ENCODE data around the gene ZCCHC24. TPM values are rescaled to one million over a fixed set of nuclear protein-coding genes. Genes with fewer than 3 reads are reported as not detected.

The ZCCHC24 gene
- total RNA-seq, 4 donors from 2014 or later = 2.8 to 39.6 (median 9.3) TPM

DNA sequence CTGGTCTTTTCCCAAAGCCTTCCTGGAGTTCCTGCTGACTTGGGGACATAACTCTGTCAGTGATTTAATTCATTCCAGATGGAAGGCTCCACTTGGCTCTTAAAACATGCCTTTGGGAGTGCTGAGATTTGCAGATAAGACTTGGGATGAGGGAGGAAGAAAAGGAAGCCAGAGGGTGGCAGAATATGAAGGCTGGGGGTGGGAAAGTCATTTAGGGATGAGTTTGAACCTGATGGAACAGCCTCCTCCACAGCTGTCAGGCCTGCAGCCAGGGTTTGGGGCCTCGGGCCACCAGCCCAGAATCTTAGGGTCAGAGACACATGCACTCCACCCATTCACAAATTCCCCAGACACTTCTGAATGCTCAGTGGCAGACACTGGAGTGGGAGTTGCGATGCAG, 38.5 kb upstream of the ZCCHC24 start:
- TF ChIP-seq POLR2A (IDR thresholded peaks at IDR 0.05) = no peak
- TF ChIP-seq, protein P1, sequence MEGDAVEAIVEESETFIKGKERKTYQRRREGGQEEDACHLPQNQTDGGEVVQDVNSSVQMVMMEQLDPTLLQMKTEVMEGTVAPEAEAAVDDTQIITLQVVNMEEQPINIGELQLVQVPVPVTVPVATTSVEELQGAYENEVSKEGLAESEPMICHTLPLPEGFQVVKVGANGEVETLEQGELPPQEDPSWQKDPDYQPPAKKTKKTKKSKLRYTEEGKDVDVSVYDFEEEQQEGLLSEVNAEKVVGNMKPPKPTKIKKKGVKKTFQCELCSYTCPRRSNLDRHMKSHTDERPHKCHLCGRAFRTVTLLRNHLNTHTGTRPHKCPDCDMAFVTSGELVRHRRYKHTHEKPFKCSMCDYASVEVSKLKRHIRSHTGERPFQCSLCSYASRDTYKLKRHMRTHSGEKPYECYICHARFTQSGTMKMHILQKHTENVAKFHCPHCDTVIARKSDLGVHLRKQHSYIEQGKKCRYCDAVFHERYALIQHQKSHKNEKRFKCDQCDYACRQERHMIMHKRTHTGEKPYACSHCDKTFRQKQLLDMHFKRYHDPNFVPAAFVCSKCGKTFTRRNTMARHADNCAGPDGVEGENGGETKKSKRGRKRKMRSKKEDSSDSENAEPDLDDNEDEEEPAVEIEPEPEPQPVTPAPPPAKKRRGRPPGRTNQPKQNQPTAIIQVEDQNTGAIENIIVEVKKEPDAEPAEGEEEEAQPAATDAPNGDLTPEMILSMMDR (IDR thresholded peaks at IDR 0.05) = no peak
- DNase-seq = no peak
- no peaks in the 10 kb centered on the region for H3K27me3 ChIP-seq
- H3K4me1 ChIP-seq = no peaks in the 10 kb centered on the region
- no peak overlapping the region for H3K4me3 ChIP-seq
- no peaks in the 10 kb centered on the region for H3K9me3 ChIP-seq
- H3K36me3 ChIP-seq = no peaks in the 10 kb centered on the region
- H3K27ac ChIP-seq = peak overlapping the region in 1 of 4 donors; percentile 38

DNA sequence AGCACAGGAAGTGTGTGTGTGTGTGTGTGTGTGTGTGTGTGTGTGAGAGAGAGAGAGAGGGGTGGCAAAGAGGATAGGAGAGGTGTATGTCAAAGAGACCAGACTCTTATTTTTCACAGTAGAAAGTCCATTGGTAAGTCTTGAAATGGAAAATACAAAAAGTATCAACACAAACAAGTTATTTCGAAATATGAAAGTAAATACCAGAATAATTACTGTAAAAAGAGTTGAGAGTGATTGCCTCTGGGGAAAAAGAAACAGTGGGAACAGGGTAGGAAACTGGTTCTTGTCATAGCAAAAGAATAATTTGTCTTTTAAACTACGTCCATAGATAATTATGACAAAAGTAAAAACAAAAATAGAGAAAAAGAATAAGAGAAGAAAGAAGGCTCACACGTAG, 37.9 kb upstream of the ZCCHC24 start:
- no peak overlapping the region for H3K4me3 ChIP-seq
- no peak for DNase-seq
- H3K4me1 ChIP-seq = no peaks in the 10 kb centered on the region
- no peaks in the 10 kb centered on the region for H3K36me3 ChIP-seq
- peak overlapping the region in 1 of 4 donors; percentile 38 for H3K27ac ChIP-seq
- no peaks in the 10 kb centered on the region for H3K27me3 ChIP-seq
- TF ChIP-seq, protein P1 (IDR thresholded peaks at IDR 0.05) = no peak
- no peak for TF ChIP-seq POLR2A (IDR thresholded peaks at IDR 0.05)
- H3K9me3 ChIP-seq = no peaks in the 10 kb centered on the region

DNA sequence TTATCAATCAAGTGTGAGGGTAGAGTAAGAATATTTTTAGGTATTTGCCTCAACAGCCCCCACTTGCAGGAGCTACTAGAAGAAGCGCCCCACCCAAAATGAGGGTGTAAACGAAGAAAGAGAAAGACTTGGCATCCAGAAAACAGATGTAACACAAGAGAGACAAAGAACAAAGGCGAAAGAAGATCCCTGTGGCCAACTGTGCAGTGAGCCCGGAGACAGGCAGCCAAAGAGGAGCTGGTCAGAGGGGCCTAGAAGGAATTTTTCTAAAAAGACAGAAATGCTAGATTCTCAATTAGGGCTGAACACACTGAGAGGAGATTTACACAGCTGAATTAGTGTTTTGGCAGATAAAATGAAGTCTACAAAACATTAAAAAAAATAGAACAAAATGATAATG, 37.3 kb upstream of the ZCCHC24 start:
- H3K27ac ChIP-seq = no peak overlapping the region
- H3K36me3 ChIP-seq = no peaks in the 10 kb centered on the region
- no peak for DNase-seq
- TF ChIP-seq POLR2A (IDR thresholded peaks at IDR 0.05) = no peak
- TF ChIP-seq, protein P1 (IDR thresholded peaks at IDR 0.05) = no peak
- no peaks in the 10 kb centered on the region for H3K27me3 ChIP-seq
- H3K4me3 ChIP-seq = no peak overlapping the region
- H3K9me3 ChIP-seq = no peaks in the 10 kb centered on the region
- H3K4me1 ChIP-seq = no peaks in the 10 kb centered on the region

DNA sequence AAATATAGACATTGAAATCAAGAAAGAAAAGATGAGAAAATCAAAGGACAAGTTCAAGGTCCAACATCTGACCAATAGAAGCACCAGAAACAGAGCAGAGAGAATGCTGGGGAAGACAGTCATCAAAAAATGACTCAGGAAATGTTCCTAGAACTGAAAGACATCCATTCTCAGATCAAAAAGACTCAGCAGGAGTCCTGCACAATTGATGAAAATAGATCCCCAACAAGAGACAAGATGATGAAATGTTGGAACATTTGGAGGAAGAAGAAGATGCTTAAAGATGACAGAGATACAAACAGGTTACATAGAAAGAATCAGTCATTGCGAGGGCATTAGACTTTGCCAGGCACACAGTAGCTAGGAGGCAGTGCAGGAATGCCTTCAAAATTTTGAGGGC, 36.9 kb upstream of the ZCCHC24 start:
- TF ChIP-seq, protein P1 (IDR thresholded peaks at IDR 0.05) = no peak
- no peak for TF ChIP-seq POLR2A (IDR thresholded peaks at IDR 0.05)
- no peak overlapping the region for H3K27ac ChIP-seq
- H3K36me3 ChIP-seq = no peaks in the 10 kb centered on the region
- H3K9me3 ChIP-seq = no peaks in the 10 kb centered on the region
- DNase-seq = no peak
- no peaks in the 10 kb centered on the region for H3K4me1 ChIP-seq
- H3K27me3 ChIP-seq = no peaks in the 10 kb centered on the region
- no peak overlapping the region for H3K4me3 ChIP-seq

DNA sequence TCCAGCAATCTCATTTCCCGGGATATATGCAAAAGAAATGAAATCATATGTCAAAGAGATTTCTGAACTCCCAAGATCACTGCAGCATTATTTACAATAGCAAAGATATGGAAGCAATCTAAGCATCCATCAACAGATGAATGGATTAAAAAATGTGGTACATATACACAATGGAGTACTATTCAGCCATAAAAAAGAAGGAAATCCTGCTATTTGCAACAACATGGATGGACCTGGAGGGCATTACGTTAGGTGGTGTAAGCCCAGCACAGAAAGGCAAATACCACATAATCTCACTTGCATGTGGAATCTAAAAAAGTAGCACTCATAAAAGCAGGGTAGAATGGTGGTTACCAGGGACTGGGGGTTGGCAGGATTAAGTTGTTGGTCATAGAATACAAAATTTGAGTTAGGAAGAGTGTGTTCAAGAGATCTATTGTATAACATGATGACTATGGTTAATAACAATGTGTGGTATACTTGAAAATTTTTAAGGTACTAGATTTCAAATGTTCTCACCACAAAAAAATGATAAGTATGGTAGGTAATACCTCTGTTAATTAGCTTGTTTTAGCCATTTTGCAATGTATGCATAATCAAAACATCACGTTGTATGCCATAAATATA, 34.0 kb upstream of the ZCCHC24 start:
- H3K4me3 ChIP-seq = no peak overlapping the region
- TF ChIP-seq POLR2A (IDR thresholded peaks at IDR 0.05) = no peak
- TF ChIP-seq, protein P1 (IDR thresholded peaks at IDR 0.05) = no peak
- H3K9me3 ChIP-seq = no peaks in the 10 kb centered on the region
- H3K27me3 ChIP-seq = no peaks in the 10 kb centered on the region
- no peak for DNase-seq
- no peaks in the 10 kb centered on the region for H3K4me1 ChIP-seq
- H3K27ac ChIP-seq = no peak overlapping the region
- no peaks in the 10 kb centered on the region for H3K36me3 ChIP-seq

DNA sequence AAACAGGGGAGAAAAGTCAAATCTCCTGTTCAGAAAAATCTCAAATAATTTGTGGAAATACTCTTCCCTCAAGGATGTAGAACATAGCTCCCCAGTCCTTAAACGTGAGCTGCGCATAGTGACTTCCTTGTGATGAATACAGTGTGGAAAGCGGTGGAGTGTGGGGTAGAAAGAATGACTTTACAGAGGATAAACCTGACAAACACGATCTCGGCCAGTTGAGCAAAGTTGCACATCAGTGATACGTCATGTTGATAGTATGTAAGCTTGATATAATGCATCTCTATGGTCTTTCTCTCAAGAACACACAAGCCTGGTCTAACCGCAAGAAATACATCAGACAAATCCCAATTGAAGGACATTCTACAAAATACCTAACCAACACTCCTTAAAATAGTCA, 32.0 kb upstream of the ZCCHC24 start:
- H3K27me3 ChIP-seq = no peaks in the 10 kb centered on the region
- no peak for DNase-seq
- no peak for TF ChIP-seq POLR2A (IDR thresholded peaks at IDR 0.05)
- TF ChIP-seq, protein P1 (IDR thresholded peaks at IDR 0.05) = no peak
- no peaks in the 10 kb centered on the region for H3K36me3 ChIP-seq
- H3K4me1 ChIP-seq = no peaks in the 10 kb centered on the region
- no peaks in the 10 kb centered on the region for H3K9me3 ChIP-seq
- H3K4me3 ChIP-seq = no peak overlapping the region
- no peak overlapping the region for H3K27ac ChIP-seq

All from Peyer's patch (tissue), 4 donors.